ENCODE data around the gene RPS23.

The RPS23 gene

GRCh38 chr5:82277987-82278710, at the start of gene RPS23:
Gene RPS23 (minus strand): TSS chr5:82278354. CDS start chr5:82278323, 31 bp downstream.
- DNase-seq: peak; percentile 79

GRCh38 chr5:82327941-82328340, 49.8 kb upstream of the RPS23 start:
- DNase-seq: no peak

- DNase-seq: no peak
These were observed 47.8 kb upstream of the RPS23 start for GRCh38 chr5:82325996-82326395.

- no peak for DNase-seq
These were observed 47.0 kb upstream of the RPS23 start for GRCh38 chr5:82325155-82325554.

- no peak for DNase-seq
These were observed 42.8 kb upstream of the RPS23 start for GRCh38 chr5:82320966-82321365.

DNA sequence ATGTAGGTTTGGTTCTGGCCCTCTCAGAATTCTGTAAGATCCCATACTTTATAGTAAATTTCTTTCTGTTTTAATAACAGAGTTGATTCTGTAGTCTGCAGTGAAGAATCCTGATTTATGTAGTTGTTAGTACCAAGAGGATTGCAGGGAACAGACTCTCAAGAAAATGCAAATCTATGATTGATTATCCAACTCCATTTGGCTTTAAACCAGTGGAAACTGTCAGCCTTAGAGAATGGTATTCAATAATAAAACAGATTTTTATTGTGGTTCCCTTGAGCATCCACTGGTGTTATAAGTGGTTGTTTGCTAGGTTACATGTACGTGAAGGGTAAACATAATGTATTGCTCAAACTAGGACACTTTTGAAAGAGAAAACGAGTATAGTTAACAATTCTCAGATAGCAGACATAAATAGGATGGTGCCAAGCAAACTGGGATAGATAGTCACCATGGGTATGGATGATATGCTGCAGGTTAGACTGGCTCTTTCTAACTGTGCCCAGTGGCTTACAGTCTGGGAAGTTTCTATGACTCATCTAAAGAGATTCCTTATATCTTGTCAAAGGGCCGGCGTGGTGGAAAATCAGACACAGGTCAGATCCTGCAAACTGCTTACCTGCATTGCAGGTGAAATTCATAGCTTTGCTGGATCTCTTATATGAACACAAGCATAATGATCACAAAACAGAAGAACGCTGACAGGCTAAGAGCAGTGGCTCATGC, 41.7 kb upstream of the RPS23 start:
- no peak for DNase-seq

GRCh38 chr5:82319192-82319591, 41.0 kb upstream of the RPS23 start:
- no peak for DNase-seq

GRCh38 chr5:82314964-82315758, 37.0 kb upstream of the RPS23 start:
- DNase-seq: no peak

GRCh38 chr5:82313016-82313415, 34.9 kb upstream of the RPS23 start:
- peak; percentile 24 for DNase-seq

DNA sequence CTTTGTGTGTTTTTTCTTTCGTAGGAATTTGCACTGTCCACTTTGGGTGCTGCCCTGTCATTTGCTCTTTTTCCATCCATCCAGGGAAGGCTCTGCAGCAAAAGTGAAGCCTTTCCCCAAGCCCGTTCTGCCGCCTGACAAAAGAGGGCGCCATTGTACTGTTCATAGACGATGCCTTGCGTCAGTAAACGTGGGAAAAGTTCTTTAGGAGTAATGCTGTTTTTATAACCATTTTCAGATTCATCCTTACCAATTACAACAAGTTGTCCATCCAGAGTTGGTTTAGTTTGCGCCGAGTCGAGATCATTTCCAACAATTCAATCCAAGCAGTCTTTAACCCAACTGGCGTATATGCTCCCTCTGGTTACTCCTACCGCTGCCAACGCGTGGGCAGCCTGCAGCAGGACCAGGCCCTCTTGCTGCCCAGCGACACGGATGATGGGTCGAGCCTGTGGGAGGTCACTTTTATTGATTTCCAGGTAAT, 34.3 kb upstream of the RPS23 start:
- DNase-seq: peak; percentile 55

DNA sequence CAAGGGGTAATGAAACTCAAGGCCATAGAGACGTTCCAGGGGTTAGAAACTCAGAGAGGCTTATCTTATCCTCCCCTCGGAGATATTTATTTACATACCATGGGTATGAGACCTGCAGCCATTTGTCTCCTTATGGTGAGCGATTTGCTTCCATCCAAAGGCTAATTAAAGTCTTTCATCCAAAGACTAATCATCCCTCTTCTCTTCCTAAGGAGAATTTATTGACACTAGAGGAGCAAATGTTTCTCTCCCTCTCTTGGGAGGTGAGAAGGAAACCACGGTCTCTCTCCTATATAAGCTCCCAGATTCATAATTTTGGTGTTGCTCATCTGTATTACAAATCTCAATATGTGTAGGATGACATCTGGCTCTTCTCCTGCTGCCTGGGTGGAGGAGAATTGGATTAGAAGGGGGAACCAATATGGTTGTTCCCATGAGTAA, 31.0 kb upstream of the RPS23 start:
- DNase-seq: no peak

DNA sequence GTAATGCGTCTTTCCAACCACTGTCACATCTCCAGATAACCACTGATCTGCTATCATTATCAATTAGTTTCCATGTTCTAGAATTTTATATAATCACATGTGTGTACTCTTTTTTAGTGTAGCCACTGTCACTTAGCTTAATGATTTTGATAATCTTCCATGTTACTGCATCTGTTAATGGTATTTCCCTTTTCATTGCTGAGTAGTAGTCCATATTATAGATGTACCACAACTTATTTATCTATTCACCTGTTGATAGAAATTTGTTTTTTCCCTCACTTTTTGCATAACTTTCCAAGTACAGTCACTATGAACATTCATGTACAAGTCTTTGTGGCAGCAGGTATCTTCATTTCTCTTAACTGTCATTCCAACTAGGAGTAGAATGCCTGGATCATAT, 30.3 kb upstream of the RPS23 start:
- DNase-seq: no peak

GRCh38 chr5:82307451-82307850, 29.3 kb upstream of the RPS23 start:
- DNase-seq: no peak

- no peak for DNase-seq
These were observed 28.0 kb upstream of the RPS23 start for GRCh38 chr5:82306151-82306550.

GRCh38 chr5:82301190-82301589, 23.0 kb upstream of the RPS23 start:
- DNase-seq: no peak

DNA sequence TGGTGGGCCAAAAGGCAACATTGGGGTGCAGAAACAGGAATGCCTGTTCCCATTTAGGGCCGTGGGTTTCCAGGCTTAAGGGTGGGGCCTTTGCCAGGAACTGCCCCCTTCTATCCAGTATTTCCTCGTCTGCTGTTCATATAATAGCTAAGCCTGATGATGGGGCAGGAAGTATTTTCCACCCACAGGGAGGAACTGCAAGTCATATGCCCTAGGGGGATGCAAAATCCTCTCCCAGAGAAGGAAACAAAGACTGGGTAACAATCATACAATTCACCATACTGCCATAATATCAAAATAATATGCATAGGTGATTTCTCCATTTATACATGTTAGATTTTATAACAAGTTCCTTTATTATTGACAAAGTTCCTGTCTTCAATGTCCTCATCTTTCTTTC, 20.5 kb upstream of the RPS23 start:
- no peak for DNase-seq

- DNase-seq: no peak
These were observed 19.6 kb upstream of the RPS23 start for GRCh38 chr5:82297711-82298110.

DNA sequence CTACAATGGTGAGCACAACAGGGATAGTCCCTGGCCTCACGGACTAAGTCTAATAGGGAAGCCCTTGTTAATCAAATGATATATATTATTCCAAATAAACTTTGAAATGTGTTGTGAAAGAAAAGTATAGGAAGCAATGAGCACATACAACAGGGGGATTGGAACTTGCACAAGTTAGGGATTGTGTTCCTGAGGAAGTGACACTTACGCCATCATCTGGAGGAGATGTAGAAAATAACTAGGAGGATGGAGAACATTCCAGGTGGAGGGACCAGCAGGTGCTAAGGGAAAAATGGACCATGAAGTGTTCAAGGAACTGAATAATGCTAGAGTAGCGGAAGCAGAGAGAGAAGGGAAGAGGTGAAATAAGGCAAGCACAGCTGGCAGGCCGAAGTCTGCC, 18.8 kb upstream of the RPS23 start:
- no peak for DNase-seq

DNA sequence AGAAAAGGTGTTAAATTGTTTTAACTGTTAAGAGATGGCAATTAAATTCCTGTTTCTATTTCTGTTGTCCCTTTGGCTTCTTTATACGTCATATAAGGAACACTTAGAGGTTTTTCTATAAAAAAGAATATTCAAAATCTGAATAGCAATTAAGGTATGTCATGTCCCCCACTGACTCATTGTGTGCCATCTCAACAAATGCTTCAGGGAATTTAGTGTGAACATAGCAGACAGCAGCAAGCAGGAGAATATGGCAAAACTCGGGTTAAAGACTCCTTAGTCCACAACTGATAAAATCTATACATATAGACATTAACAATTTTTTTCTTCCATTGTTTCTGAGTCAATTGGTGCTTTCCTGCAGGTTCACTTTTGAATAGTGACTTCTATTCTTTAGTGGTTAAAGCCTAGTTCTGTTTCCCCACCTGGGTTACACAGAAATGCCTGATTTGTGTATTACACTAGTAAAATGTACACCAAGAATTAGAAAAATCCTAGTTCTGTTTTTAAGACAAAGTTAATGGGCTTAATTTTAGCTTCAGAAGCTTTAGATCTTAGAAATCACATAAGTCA, 17.9 kb upstream of the RPS23 start:
- DNase-seq: no peak

DNA sequence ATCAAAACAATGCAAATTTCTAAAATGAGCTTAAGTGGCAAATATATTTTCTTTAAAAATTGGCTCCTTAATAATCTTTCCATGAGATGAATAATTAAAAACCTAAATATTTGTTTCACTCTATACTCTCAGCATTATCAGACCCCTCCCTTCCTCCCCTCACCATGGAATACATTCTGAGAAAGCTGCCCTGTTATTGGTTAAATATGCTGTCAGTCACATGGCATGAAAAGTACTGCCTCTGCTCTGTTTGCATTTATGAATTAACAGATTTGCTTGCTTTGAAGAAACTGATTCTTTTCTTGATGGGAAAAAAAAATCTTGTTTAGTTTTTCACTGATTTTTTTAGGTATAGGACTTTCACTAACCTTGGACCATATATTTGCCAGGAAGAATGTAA, 17.0 kb upstream of the RPS23 start:
- DNase-seq: no peak

GRCh38 chr5:82291420-82291819, 13.3 kb upstream of the RPS23 start:
- no peak for DNase-seq

GRCh38 chr5:82290908-82291307, 12.8 kb upstream of the RPS23 start:
- DNase-seq: no peak

- DNase-seq: peak; percentile 16
These were observed 11.9 kb upstream of the RPS23 start for GRCh38 chr5:82290005-82290404.
